Kidney glomerular epithelial cell (primary cell): Measurements from ENCODE around the gene LILRB1.
"Not testable (repeated sequence)": the region's sequence is repeated elsewhere in the genome, so short reads cannot be mapped to it uniquely, and the experiment has no call there.

Experiments used
- DNase-seq: peaks from one replicate; lab custom pipeline; 2025; lab: John Stamatoyannopoulos, UW

The LILRB1 gene

GRCh38 chr19:54630262-54630661 lies at the start of gene LILRB1:
Gene LILRB1 (plus strand): TSS chr19:54630484. CDS start chr19:54631074, 590 bp downstream.
- DNase-seq: not testable (repeated sequence)

- no peak for DNase-seq
Observed at GRCh38 chr19:54586397-54586796, 43.9 kb upstream of the LILRB1 start.

- DNase-seq: no peak
Observed at GRCh38 chr19:54587026-54587425, 43.3 kb upstream of the LILRB1 start.

DNA sequence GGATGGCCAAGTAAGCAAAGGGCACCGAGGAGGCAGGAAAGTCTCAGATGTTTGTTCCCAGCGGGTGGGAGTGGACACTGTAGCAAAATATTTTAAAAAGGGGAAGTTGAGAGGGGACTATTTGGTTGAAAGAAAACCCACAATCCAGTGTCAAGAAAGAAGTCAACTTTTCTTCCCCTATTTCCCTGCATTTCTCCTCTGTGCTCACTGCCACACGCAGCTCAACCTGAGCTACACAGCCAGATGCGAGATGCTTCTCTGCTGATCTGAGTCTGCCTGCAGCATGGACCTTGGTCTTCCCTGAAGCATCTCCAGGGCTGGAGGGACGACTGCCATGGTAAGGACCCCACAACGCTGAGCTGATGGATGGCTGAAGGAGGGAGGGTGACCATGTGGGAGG lies 36.8 kb upstream of the LILRB1 start, which contains the start of gene LILRA1:
Gene LILRA1 (plus strand): TSS at position 188 of the 400 bp plus-strand sequence. CDS start 613 bp downstream, outside the sequence.
- DNase-seq: not testable (repeated sequence)

DNA sequence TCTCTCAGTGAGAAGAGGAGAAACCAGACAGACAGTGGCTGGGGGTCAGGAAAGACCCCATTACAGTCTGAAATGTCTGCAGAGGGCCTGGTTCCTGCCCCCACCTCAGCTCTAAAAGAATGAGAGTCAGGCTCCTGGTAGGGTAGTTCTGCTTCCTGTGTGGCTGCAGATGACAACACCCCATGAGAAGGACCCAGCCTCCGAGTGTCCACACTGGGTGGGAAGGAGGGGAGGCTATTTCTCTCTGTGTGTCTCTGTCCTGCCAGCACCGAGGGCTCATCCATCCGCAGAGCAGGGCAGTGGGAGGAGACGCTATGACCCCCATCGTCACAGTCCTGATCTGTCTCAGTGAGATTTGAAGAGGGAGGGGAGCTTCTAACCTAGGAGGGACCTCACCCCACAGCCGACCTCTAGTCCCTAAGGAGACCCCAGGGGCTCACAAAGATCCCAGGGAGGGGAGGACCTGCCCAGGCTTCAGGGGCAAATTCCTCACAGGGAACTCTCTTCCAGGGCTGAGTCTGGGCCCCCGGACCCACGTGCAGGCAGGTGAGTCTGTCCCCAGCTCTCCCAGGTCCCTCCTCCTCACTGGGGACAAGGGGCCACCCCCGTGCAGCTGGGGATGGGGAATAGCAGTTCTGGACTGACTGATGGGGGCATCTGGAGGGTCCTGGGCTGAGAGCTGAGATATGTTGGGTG lies 36.2 kb upstream of the LILRB1 start:
- not testable (repeated sequence) for DNase-seq

DNA sequence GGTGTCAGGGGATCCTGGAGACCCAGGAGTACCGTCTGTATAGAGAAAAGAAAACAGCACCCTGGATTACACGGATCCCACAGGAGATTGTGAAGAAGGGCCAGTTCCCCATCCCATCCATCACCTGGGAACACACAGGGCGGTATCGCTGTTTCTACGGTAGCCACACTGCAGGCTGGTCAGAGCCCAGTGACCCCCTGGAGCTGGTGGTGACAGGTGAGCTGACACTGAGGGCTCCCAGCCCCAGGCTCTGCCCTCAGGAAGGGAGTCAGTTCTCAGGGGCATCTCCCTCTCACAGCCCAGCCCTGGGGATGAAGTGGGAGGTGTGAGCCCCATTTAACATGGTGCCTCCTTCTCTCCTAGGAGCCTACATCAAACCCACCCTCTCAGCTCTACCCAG lies 35.5 kb upstream of the LILRB1 start:
- DNase-seq: no peak

DNA sequence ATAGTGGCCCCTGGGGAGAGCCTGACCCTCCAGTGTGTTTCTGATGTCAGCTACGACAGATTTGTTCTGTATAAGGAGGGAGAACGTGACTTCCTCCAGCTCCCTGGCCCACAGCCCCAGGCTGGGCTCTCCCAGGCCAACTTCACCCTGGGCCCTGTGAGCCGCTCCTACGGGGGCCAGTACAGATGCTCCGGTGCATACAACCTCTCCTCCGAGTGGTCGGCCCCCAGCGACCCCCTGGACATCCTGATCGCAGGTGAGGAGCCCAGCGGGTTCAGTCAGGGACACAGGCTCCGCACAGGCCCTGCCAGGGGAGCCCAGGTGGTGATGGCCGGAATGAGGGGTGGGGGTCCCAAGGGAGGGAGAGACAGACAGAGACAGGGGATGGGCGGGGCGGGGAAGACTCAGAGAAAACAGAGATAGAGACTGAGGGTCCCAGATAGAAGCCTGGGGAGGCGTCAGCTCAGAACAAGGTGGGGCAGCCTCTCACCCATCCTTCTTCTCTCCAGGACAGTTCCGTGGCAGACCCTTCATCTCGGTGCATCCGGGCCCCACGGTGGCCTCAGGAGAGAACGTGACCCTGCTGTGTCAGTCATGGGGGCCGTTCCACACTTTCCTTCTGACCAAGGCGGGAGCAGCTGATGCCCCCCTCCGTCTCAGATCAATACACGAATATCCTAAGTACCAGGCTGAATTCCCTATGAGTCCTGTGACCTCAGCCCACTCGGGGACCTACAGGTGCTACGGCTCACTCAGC lies 34.4 kb upstream of the LILRB1 start:
- DNase-seq: not testable (repeated sequence)

- DNase-seq: no peak
Observed at GRCh38 chr19:54600212-54600611, 30.1 kb upstream of the LILRB1 start.

DNA sequence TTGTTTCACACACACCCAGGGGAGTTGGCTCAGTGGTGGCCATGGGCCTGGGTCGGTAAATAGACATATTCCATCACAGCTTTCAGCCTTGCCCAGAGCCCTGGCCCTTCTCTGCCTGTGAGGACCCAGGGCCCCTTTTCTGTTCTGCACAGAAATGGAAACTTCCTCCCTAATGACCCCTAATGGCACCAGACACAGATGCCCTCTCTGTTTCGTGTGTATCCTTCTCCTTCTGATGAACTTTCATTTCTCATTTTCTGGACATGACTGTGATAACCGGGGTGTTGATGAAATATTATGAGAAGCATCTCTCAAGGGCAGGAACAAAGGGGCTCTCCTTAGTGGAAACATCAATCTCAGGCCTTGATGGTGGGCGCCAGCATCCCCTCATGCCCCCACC lies 24.1 kb upstream of the LILRB1 start:
- DNase-seq: no peak

DNA sequence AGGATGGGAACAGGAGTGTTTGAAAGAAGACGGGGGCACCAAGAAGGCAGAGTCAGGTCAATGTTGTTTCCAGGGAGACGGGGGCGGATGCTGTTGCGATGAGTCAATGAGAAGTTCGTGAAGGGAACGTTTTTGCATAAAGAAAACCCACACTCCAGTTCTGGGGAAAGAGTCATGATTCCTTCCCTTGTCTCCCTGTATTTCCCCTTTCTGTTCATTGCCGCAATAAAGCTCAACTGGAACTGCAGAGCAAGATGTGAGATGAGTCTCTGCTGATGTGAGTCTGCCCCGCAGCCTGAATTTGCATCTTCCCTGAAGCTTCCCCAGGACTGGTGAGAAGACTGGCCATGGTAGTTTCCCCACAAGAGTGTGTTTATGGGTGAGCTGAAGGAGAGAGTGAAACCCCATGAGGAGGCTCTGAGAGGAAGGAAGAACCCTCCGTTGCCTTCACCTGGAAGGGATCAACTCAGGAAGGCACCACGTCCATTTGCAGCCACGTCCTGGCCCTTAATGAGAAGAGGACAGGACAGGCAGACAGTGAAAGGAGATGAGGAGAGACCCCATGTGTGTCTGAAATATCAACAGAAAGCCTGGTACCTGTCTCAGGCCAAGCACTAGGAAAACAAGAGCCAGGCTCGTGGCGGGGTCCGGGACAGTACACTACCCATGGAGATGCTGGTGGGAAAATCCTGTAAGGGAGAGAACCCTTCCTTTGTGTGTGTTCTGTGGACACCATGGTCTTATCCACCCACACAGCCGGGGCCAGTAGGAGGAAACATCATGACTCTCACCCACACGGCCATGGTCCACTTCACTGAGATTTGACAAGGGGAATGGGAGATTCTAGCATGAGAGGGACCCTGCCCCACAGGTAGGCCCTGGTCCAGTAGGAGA lies 23.1 kb upstream of the LILRB1 start:
- no peak for DNase-seq

- DNase-seq: no peak
Observed at GRCh38 chr19:54607785-54608150, 22.5 kb upstream of the LILRB1 start.

- no peak for DNase-seq
Observed at GRCh38 chr19:54608205-54608604, 22.1 kb upstream of the LILRB1 start.

GRCh38 chr19:54608792-54609191 lies 21.5 kb upstream of the LILRB1 start:
- no peak for DNase-seq

DNA sequence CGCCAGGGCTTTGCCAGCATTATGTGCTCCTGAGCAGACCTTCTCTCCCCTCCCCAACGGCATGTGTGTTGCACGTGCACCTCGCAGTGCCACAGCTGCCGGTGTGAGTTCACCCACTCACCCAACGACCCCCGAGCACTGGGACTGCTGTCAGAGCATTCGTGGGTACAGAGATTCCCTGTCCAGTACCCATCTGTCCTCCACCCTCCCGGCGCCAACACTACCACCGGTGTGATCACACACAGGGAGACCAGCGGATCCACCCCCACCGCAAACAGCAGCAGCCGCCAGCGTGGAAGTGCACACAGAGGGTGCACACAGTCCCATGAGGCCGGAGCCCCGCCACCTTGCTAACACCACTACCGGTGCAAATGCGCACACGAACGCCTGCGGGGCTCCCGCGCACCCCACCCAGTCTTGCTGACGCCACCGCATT lies 20.9 kb upstream of the LILRB1 start:
- DNase-seq: no peak

DNA sequence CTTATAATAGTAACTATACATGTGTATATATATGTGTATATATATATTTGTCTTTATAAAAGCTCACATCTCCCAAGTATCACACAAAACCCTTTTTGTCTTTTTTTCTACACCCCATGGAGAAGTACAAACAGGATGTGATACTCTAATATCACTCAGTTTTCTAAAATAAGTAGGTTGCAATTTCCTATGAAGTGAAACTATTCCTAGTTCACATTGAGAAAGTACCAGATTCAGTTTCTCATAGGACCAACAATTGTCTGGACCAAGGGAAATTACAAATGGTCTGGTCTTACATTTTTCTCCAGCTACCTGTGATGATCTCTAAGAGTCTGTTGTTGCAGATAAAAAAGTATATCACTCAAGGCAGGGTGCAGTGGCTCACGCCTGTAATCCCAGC lies 17.9 kb upstream of the LILRB1 start:
- DNase-seq: no peak

DNA sequence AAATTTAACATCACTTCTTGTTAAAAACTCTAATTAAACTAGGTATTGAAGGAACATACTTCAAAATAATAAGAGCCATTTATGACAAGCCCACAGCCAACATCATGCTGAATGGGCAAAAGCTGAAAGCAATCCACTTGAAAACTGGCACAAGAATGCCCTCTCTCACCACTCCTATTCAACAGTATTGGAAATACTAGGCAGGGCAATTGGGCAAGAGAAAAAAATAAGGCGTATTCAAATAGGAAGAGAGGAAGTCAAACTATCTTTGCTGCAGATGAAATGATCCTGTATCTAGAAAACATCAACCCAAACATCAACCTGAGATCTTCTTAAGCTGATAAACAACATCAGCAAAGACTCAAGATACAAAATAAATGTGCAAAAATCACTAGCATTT lies 15.6 kb upstream of the LILRB1 start:
- DNase-seq: no peak

DNA sequence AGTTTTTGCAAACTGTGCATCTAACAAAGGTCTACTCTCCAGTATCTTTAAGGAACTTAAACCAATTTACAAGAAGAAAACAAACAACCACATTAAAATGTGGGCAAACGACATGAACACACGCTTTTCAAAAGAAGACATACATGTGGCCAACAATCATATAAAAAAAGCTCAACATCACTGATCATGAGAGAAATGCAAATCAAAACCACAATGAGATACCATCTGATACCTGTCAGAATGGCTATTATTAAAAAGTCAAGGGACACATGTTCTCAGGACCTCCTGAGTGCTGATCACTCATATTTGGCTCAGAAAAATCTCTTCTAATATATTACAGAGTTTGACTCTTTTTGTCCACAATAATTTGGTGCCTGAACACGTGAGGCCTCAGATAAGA lies 14.2 kb upstream of the LILRB1 start:
- DNase-seq: no peak

GRCh38 chr19:54616821-54617560 lies 13.3 kb upstream of the LILRB1 start:
- DNase-seq: no peak

- DNase-seq: no peak
Observed at GRCh38 chr19:54620464-54620863, 9.8 kb upstream of the LILRB1 start.

GRCh38 chr19:54622431-54622830 lies 7.9 kb upstream of the LILRB1 start:
- no peak for DNase-seq

- DNase-seq: not testable (repeated sequence)
Observed at GRCh38 chr19:54624234-54624633, 6.0 kb upstream of the LILRB1 start.
